Measurements from ENCODE around the gene JPT1.
"Not testable (repeated sequence)": the region's sequence is repeated elsewhere in the genome, so short reads cannot be mapped to it uniquely, and the experiment has no call there.

JPT1 gene, protein sequence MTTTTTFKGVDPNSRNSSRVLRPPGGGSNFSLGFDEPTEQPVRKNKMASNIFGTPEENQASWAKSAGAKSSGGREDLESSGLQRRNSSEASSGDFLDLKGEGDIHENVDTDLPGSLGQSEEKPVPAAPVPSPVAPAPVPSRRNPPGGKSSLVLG

DNA sequence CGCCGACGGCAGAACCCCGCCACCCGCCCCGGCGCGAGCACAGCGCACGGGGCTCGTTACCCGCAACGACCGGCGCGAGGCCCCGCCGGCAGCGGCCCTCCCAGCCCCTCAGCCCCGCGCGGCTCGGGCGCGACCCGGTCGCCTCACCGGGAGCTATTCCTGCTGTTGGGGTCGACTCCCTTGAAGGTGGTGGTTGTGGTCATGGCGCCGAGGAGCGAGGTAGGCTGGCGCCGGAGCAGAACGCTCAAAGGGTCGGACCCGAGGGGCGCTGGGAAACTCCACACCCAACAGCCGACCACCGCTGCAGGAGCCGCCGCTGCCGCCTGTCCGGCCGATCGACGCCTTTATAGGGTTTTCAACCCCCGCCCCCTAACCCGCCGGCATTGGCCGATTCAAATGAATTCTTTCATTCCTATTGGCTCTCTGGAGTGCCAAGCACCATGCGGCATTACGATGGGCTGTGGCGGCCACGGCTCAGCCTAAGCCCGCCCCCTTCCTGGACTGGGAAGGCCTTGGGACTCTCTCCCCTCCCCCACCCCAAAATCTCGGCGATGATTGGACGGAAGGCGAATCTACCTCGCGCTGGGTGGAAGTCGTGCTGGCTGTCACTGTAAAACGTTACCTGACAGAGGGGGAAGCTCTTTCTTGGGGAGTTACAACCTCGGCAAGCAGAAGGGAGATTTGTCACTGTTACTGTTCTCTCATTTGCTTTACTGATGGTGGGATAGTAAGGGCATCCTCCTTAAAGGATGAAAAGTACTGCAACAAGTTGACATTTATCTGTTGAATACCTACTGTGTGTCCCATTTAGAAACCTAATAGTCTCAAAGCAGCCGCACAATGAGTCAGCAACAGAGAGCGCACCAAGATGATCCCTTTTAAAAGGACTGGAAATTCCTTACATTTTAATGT, at the start of gene JPT1:
TSS of gene JPT1 (minus strand) at position 318 of the 912 bp plus-strand sequence. CDS start at position 203, 115 bp downstream.
- DNase-seq (ENCODE audit: low read depth), result peak; percentile 95

DNA sequence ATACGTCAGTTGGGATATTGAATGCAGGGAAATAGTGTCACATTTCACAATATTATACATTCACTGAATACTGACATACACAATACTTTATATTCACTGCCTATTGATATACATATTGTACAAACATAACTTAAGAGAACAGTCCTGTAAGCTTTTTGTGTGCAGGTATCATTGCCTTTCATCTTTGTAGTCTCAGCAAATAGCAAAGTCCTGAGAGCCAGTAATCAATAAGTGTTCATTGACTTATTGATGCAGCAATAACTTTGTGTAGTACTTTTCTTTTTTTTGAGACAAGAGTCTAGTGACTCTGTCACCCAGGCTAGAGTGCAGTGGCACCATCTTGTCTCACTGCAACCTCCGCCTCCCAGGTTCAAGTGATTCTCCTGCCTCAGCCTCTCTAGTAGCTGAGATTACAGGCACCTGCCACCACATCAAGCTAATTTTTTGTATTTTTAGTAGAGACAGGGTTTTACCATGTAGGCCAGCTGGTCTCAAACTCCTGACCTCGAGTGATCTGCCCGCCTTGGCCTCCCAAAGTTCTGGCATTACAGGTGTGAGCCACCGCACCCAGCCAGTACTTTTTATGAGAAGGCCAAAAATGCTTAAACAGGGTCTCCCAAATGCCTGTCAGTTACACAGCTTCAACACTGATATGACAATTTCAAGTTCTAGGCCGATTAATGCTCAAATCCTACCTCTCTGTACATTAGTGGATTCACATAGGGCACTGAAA, 45.7 kb upstream of the JPT1 start:
- H3K4me3 ChIP-seq (ENCODE audit: low read depth, low read length), result no peak overlapping the region
- no peak for DNase-seq (ENCODE audit: low read depth)

More for the DNA sequence above, at the start of gene JPT1:
- H3K4me3 ChIP-seq (ENCODE audit: low read depth, low read length), result peak within 1 kb of the TSS; percentile 98

DNA sequence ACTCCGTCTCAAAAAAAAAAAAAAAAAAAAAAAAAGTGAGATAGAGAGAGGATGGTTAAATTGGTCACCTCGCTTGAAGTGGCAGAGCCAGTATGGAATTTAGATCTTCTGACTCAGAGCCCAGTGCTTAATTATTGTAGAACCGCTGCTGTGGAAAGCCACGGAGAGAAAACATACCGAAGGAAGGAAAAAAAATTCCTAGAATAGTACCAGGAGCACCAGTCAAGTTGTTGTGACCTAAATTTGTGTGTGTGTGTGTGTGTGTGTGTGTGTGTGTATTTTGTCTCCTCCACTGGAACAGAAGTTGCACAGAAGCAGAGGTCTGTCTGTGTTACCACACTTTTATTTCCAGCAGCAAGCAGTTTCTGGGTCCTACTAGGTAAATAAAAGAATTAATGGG, 40.6 kb upstream of the JPT1 start:
- no peak overlapping the region for H3K4me3 ChIP-seq (ENCODE audit: low read depth, low read length)
- no peak for DNase-seq (ENCODE audit: low read depth)

DNA sequence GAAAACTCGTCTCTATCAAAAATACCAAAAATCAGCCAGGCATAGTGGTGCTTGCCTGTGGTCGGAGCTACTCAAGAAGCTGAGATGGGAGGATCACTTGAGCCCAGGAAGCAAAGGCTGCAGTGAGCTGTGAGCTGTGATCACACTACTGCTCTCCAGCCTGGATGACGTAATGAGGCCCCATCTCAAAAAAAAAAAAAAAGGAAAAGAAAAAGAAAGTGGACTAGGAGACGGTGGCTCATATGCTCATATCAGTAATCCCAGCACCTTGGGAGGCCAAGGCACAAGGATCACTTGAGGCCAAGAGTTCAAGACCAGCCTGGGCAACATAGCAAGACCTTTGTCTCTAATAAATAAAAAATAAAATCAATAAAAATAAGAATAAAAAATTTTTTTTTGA, 37.3 kb upstream of the JPT1 start:
- no peak overlapping the region for H3K4me3 ChIP-seq (ENCODE audit: low read depth, low read length)
- DNase-seq (ENCODE audit: low read depth), result no peak

DNA sequence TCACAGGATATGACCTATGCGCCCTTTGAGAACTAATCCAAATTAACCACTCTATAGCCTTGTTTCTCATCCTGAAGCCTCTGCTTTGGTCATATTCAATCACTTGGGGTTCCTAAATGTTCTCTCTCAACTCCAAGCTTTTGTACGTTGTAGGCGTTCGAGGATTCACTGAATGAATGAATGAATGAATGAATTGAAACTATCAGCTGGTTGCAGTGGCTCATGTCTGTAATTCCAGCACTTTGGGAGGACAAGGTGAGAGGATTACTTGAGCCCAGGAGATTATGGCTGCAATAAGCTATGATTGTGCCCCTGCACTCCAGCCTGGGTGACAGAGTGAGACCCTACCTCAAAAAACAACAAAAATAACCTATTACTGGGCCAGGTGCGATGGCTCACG, 34.3 kb upstream of the JPT1 start:
- DNase-seq (ENCODE audit: low read depth), result no peak
- H3K4me3 ChIP-seq (ENCODE audit: low read depth, low read length), result no peak overlapping the region

DNA sequence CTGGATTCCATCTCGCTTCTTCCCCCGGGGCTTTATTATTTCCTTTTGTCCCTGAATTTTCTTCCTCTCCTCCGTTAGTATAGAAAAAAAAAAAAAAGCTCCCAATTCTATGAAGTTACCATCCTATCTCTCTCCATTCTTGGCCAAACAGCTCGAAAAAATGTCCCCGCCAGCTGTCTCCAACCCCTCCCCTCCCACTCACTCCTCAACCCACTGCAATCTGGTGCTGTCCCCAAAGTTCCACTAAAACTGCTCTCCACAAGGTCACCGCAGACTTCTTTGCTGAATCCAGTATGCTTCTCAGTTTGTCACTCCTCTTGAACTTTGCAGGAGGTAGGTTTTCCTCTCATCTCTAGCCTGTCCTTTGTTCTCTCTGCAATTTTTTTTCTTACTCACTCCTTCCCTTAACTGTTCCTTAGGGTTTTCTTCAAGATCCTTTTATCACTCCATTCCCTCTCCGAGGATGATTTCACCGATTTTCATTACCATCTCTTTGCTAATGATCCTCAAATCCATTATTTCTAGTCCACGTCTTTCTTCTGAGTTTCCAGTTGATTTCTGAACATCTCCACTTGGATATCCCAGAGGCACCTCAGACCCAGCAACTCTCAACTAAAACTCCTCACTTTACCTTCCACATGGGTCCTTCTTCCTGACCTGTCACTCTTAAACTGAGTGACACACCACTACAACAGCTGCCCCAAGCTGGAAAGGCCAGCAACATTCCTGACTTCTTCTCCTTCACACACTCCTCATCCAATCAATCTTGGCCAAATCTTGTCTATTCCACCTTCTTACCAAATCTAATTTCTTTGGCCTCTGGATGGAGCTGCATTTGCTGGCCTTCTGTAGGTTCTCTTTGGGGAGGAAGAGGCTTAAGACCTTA, 29.9 kb upstream of the JPT1 start:
- DNase-seq (ENCODE audit: low read depth), result no peak
- no peak overlapping the region for H3K4me3 ChIP-seq (ENCODE audit: low read depth, low read length)

DNA sequence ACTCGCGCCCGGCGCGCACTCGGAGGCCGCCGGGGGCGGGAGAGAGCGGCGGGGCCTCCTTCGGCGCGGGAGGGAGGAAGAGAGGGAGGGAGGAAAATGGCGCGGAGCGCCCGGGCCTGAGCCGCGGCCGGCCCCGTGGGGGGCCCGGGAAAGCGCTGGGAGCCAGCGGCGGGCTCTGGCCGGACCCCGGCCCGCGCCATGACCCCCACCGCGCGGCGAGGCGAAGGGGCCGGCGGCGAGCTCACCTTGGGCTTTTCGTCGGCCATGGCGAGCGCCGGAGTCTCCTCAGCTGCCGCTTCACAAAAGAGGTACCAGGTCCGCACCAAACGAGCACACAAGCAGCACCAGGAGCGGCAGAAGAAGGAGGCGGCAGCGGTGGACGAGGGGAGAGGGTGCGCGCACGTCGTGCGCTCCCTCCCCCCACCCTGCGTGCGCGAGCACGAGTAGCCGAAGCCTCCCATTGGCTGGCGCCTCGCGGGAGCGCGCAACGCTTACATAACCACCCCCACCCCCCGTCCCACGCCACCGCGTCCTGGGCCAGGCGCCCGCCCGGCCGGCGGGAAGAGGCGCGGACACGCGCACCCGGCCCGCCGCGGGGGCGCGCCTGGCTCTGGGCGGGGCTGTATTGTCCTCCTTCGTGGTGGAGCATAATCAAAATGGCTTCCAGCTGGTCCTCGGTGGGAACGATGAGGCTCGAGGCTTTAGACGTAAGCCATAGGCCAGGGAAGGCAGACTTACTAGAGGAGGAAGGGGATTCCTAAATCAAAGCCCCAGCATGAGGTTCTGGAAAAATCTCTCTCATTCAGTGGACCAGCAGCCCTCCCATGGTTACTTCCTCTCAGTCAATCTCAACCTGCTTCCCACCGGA, 28.5 kb upstream of the JPT1 start, which contains the start of gene SUMO2:
TSS of gene SUMO2 (minus strand) at position 391 of the 868 bp plus-strand sequence. CDS start at position 266, 125 bp downstream.
- H3K4me3 ChIP-seq (ENCODE audit: low read depth, low read length), result peak within 1 kb of the TSS; percentile 97
- peak; percentile 87 for DNase-seq (ENCODE audit: low read depth)

DNA sequence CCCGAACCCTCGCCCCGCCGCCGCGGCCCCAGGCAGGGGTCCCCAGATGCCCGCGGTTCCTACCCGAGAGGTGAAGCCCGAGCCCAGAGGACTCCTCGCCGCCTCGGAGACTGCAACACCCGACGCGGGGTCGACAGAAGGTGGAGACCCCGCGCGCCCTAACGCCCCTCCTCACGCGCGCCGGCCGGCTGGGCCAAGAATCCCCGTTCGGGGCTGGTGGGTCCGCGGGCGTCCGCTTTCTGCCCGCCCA, 27.9 kb upstream of the JPT1 start:
- DNase-seq (ENCODE audit: low read depth), result no peak
- H3K4me3 ChIP-seq (ENCODE audit: low read depth, low read length), result peak overlapping the region; percentile 97

DNA sequence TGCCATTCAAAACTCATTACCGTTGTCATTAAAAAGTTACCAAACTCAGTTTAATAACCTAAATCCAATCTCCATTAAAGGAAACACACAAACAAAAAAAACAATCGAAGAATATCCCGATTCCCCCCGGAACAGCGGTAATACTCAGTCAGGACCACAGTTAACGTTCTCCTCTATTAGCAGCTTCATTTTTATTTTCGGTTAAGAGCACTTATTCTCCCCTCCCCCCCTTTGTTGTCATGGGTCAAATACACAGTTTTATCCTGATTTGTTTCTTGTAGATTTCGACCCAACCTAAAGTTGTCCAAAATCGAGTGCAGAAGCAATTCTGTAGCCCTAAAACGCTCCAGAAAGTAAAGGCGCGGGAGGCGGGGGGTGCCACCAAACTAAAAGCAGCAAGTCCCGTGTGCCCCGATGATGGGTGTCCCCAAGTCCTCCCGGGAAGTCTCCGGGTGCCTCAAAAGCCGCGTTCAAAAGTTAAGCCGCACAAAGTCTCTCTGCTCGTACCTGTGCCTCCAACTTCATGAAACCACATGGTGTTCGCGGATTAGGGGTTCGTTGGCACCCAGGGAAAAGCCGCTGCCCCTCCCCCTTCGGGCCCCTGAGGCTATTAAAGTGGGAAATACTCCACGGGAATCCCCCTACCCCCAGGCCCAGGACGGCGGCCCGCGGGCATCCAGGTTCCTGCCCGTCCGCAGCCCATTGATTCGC, 27.5 kb upstream of the JPT1 start:
- peak overlapping the region; percentile 97 for H3K4me3 ChIP-seq (ENCODE audit: low read depth, low read length)
- no peak for DNase-seq (ENCODE audit: low read depth)

DNA sequence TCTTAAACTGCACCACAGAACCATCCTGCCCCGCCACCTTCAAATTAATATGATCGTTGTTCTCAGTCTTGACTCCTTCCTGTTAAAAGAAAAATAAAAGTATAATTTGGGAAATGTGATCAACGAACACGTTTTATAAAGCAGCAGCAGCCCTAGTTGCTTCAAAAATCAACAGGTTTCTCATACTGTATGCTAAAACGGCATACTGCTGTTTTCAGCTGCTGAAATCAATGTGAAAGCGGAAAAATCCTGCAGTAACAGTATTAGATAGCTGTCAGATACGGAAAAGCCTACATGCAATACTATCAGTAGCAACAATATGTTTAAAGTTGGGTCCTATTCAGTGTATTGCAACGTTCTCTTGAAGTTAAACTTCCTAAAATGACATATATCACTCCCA, 26.8 kb upstream of the JPT1 start:
- no peak for DNase-seq (ENCODE audit: low read depth)
- peak overlapping the region; percentile 97 for H3K4me3 ChIP-seq (ENCODE audit: low read depth, low read length)

DNA sequence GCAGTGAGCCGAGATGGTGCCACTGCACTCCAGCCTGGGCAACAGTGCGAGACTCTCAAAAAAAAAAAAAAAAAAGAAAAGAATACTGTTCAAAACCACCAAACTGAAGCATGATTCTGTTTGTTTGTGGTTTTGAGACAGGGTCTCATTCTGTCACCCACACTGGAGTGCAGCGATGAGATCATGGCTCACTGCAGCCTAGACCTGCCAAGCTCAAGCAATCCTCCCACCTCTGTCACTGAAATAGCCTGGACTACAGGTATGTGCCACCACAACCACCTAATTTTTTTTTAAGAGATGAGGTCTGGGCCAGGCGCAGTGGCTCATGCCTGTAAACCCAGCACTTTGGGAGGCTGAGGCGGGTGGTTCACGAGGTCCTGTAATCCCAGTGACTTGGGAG, 24.1 kb upstream of the JPT1 start:
- no peak overlapping the region for H3K4me3 ChIP-seq (ENCODE audit: low read depth, low read length)
- no peak for DNase-seq (ENCODE audit: low read depth)

DNA sequence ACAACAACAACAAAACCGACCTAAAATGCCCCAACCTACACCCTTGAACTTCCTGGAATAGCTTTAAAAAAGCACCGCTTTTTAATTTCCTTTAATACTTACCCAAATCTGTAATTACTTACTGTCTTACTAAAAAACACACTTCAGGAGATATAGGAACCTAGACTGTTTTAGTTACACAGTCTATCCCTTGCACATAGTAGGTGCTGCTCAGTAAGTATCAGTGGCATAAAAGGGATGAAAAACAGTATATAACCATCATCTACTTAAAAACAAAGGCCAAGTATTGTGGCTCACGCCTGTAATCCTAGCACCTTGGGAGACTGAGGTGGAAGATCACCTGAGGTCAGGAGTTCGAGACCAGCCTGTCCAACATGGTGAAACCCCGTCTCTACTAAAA, 22.3 kb upstream of the JPT1 start:
- H3K4me3 ChIP-seq (ENCODE audit: low read depth, low read length), result no peak overlapping the region
- no peak for DNase-seq (ENCODE audit: low read depth)

DNA sequence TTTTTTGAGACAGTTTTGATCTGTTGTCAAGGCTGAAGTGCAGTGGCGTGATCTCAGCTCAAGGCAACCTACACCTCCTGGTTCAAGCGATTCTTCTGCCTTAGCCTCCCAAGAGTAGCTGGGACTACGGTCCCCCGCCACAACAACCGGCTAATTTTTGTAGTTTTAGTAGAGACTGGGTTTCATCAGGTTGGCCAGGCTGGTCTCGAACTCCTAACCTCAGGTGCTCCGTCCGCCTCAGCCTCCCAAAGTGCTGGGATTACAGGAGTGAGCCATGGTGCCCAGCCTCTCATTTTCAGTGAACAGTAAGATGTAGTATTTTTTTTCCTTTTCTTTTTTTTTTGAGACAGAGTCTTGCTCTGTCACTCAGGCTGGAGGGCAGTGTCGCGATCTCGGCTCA, 20.7 kb upstream of the JPT1 start:
- H3K4me3 ChIP-seq (ENCODE audit: low read depth, low read length), result no peak overlapping the region
- no peak for DNase-seq (ENCODE audit: low read depth)

DNA sequence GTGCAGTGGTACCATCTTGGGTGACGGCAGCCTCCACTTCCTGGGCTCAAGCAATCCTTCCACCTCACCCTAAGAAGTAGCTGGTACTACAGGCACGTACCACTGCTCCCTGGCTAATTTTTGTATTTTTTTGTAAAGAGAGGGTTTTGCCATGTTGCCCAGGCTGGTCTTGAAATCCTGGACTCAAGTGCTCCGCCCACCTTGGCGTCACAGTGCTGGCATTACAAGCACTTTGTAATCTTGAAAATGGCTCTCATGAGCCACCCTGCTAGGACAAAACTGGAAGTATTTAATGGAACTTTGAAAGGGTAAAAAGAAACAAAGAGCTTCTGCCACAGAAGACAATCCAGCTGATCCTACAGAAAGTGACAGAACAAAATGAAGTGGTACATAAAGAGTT, 19.2 kb upstream of the JPT1 start:
- no peak overlapping the region for H3K4me3 ChIP-seq (ENCODE audit: low read depth, low read length)
- no peak for DNase-seq (ENCODE audit: low read depth)

DNA sequence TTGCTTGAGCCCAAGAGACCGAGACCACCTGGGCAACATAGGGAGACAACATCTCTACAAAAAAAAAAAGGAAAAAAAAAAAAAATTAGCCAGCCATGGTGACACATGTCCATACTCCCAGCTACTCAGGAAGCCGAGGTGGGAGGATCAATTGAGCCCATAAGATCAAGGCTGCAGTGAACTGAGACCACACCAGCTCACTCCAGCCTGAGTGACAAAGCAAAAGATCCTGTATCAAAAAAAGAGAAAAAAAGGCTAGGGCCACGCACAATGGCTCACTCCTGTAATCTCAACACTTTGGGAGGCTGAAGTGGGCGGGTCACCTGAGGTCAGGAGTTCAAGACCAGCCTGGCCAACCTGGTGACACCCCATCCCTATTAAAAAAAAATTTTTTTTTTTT, 14.7 kb upstream of the JPT1 start:
- H3K4me3 ChIP-seq (ENCODE audit: low read depth, low read length), result no peak overlapping the region
- no peak for DNase-seq (ENCODE audit: low read depth)

DNA sequence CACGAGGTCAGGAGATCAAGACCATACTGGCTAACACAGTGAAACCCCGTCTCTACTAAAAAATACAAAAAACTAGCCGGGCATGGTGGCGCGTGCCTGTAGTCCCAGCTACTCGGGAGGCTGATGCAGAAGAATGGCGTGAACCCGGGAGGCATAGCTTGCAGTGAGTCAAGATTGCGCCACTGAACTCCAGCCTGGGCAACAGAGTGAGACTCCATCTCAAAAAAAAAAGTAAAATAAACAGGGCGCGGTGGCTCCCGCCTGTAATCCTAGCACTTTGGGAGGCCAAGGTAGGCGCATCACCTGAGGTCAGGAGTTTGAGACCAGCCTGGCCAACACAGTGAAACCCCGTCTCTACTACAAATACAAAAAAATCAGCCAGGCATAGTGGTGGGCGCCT, 10.3 kb upstream of the JPT1 start:
- H3K4me3 ChIP-seq (ENCODE audit: low read depth, low read length); DNase-seq (ENCODE audit: low read depth): not testable (repeated sequence)

DNA sequence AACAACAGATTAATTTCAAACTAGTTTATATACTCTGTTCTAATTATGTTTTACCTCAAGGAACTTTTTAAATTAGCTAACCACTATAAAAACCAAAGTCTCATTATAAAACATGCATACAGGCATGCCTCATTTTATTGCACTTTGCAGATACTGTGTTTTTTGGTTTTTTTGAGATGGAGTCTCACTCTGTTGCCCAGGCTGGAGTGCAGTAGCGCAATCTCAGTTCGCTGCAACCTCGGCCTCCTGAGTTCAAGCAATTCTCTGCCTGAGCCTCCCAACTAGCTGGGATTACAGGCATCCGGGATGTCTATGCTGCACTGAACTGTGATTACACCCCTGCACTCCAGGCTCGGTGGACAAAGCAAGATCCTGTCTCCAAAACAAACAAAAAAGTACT, 8.8 kb upstream of the JPT1 start:
- DNase-seq (ENCODE audit: low read depth), result no peak
- no peak overlapping the region for H3K4me3 ChIP-seq (ENCODE audit: low read depth, low read length)

DNA sequence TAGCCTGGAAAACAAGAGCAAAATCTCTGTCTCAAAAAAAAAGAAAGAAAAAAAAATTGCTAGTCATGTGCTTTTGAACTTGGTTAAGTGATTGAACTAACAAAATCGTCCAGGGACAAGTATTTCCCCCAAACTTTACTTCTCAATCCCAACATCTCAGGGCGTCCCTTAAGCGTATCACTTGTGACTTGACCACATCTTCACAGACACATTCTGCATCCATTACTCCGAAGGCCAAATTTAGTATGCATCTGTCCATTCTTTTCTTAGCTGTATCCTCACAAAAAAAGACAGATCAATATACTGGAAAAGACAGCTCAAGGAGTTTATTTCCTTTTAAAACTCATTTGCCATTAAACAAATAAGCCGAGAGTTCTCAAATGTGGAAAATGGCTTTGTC, 5.9 kb upstream of the JPT1 start:
- H3K4me3 ChIP-seq (ENCODE audit: low read depth, low read length), result no peak overlapping the region
- DNase-seq (ENCODE audit: low read depth), result no peak
